GM12872 (cell line): Measurements from ENCODE around the gene LMBRD1.

Experiments used
- CTCF ChIP-seq: IDR thresholded peaks from 3 replicates; pipeline ENCODE4 v1.5.1; 2011; ENCODE audit warnings: low read depth, mild to moderate bottlenecking, low read length, moderate library complexity; ENCODE audit not compliant: insufficient read depth

The LMBRD1 gene

GRCh38 chr6:69816026-69816425 lies 19.2 kb upstream of the LMBRD1 start:
- TF ChIP-seq CTCF = no peak

GRCh38 chr6:69813508-69813907 lies 16.7 kb upstream of the LMBRD1 start:
- no peak for TF ChIP-seq CTCF

- no peak for TF ChIP-seq CTCF
These were observed 16.1 kb upstream of the LMBRD1 start for GRCh38 chr6:69812746-69813427.

- no peak for TF ChIP-seq CTCF
These were observed 6.2 kb upstream of the LMBRD1 start for GRCh38 chr6:69802995-69803394.

GRCh38 chr6:69801711-69802110 lies 4.9 kb upstream of the LMBRD1 start:
- TF ChIP-seq CTCF = no peak

GRCh38 chr6:69801225-69801624 lies 4.4 kb upstream of the LMBRD1 start:
- no peak for TF ChIP-seq CTCF

GRCh38 chr6:69796073-69796641 lies 653 bp downstream of the LMBRD1 start:
- TF ChIP-seq CTCF = no peak
